CD8-positive, alpha-beta memory T cell (primary cell): ENCODE data around the gene STING1. TPM values are rescaled to one million over a fixed set of nuclear protein-coding genes. Genes with fewer than 3 reads are reported as not detected.
A peak's percentile ranks its signal among the peaks of the same experiment; 100 is the strongest.
"Not testable (repeated sequence)": the region's sequence is repeated elsewhere in the genome, so short reads cannot be mapped to it uniquely, and the experiment has no call there.

Source experiments
- CTCF ChIA-PET: fragments of 350-600 bp; sonication (Branson Sonifier 250); formaldehyde crosslinking; loops from one replicate; lab custom pipeline; 2021; ENCODE audit warnings: antibody characterized with exemption; lab: Charles Lee
- POLR2A ChIA-PET: fragments of 350-600 bp; sonication (Branson Sonifier 250); formaldehyde crosslinking; loops from one replicate; lab custom pipeline; 2021; ENCODE audit warnings: antibody characterized with exemption; lab: Charles Lee
- DNase-seq, 5 donors: peaks; one replicate each; pipeline versions ENCODE4 v3.0.0 to v3.0.0-alpha.2; 2020 to 2022; ENCODE audit warnings: mixed read lengths in 1 of 5
- H3K27ac ChIP-seq: one replicate; pipeline ENCODE4 v1.7.0; 2013; ENCODE audit warnings: low read depth, mild to moderate bottlenecking, low read length, moderate library complexity
- H3K27me3 ChIP-seq: 2 replicates; pipeline ENCODE4 v1.7.0; 2013; ENCODE audit warnings: low read length, mild to moderate bottlenecking; ENCODE audit not compliant: insufficient read depth, poor library complexity, severe bottlenecking
- H3K36me3 ChIP-seq: 2 replicates; pipeline ENCODE4 v1.7.0; 2013; ENCODE audit warnings: mild to moderate bottlenecking, low read length, moderate library complexity; ENCODE audit not compliant: insufficient read depth
- H3K4me1 ChIP-seq: 2 replicates; pipeline ENCODE4 v1.7.0; 2013; ENCODE audit warnings: mild to moderate bottlenecking, low read length, moderate library complexity; ENCODE audit not compliant: insufficient read depth
- H3K4me3 ChIP-seq: 2 replicates; pipeline ENCODE4 v1.7.0; 2013; ENCODE audit warnings: mild to moderate bottlenecking, low read length
- H3K9me3 ChIP-seq: 2 replicates; pipeline ENCODE4 v1.7.0; 2013; ENCODE audit warnings: mild to moderate bottlenecking, low read length
- H3K27ac Mint-ChIP-seq, 8 donors: one replicate each; pipeline ENCODE4 v1.8.0; 2020 to 2021; ENCODE audit warnings: mixed read lengths in 8 of 8, mild to moderate bottlenecking in 6 of 8, inconsistent platforms in 3 of 8, moderate library complexity in 3 of 8
- H3K27me3 Mint-ChIP-seq, 2 donors: one replicate each; pipeline ENCODE4 v1.8.0; 2020 to 2021; ENCODE audit warnings: mixed read lengths in 2 of 2, mild to moderate bottlenecking in 1 of 2, moderate library complexity in 1 of 2
- H3K36me3 Mint-ChIP-seq, 3 donors: one replicate each; pipeline ENCODE4 v1.8.0; 2020 to 2021; ENCODE audit warnings: mixed read lengths in 3 of 3, inconsistent platforms in 1 of 3, mild to moderate bottlenecking in 1 of 3
- H3K4me1 Mint-ChIP-seq, 3 donors: one replicate each; pipeline ENCODE4 v1.8.0; 2020 to 2021; ENCODE audit warnings: mixed read lengths in 3 of 3, inconsistent platforms in 1 of 3, mild to moderate bottlenecking in 1 of 3
- H3K4me3 Mint-ChIP-seq, 7 donors: one replicate each; pipeline ENCODE4 v1.8.0; 2020 to 2021; ENCODE audit warnings: mixed read lengths in 7 of 7, mild to moderate bottlenecking in 6 of 7, moderate library complexity in 4 of 7, inconsistent platforms in 2 of 7
- H3K9me3 Mint-ChIP-seq, 5 donors: one replicate each; pipeline ENCODE4 v1.8.0; 2020 to 2022; ENCODE audit warnings: mixed read lengths in 5 of 5, mild to moderate bottlenecking in 3 of 5, moderate library complexity in 2 of 5, inconsistent platforms in 1 of 5
- polyA plus RNA-seq: library from polyadenylated mRNA; unstranded; fragments of 300-500 nt; fragmentation: Illumina TruSeq; gene quantifications from one replicate; pipeline ENCODE4 v1.2.3, GENCODE V29; 2021
- total RNA-seq, 2 experiments: library from RNA; stranded (reverse); gene quantifications; one replicate each; pipeline ENCODE4 v1.2.3, GENCODE V29; 2021

The STING1 gene
- total and polyA plus RNA-seq, 3 experiments from 2014 or later, result 107 to 116 (median 109) TPM

- POLR2A ChIA-PET, result interaction anchor here (0.6 to 2.3 kb wide), 12 partner anchors 8 to 1016 kb away, joined by 3 to 18 read pairs (median 4); partner anchors contain the start of genes CXXC5, DNAJC18, EGR1 and SMIM33
- Histone ChIP-seq H3K4me1 (peaks cover 52% of the 10 kb centered on the region), H3K9me3 (no peaks in the 10 kb centered on the region), H3K4me3 (peak overlapping the region; percentile 94), H3K27me3 (no peaks in the 10 kb centered on the region), H3K36me3 (peaks cover 24% of the 10 kb centered on the region), H3K27ac (peak overlapping the region; percentile 82)
- peaks cover 0 to 40% (median 4%) of the 10 kb centered on the region in 3 donors for H3K36me3 Mint-ChIP-seq
- no peaks in the 10 kb centered on the region for H3K27me3 Mint-ChIP-seq
- H3K4me1 Mint-ChIP-seq, result peaks cover 28 to 52% (median 49%) of the 10 kb centered on the region in 3 donors
- H3K27ac Mint-ChIP-seq, result peak overlapping the region; percentile 85 to 98 (median 90)
- H3K9me3 Mint-ChIP-seq, result no peaks in the 10 kb centered on the region
- no peak for DNase-seq
- H3K4me3 Mint-ChIP-seq, result peak overlapping the region; percentile 86 to 90 (median 88)
- CTCF ChIA-PET, result interaction anchor here (0.8 to 3.1 kb wide), 12 partner anchors 10 to 188 kb away, joined by 3 to 26 read pairs (median 4); partner anchors contain the start of genes DNAJC18, MATR3 and SMIM33
Observed at GRCh38 chr5:139481580-139482049, 943 bp downstream of the STING1 start.

- Histone ChIP-seq H3K4me1 (peaks cover 56% of the 10 kb centered on the region), H3K27ac (peak overlapping the region; percentile 82), H3K27me3 (no peaks in the 10 kb centered on the region), H3K4me3 (peak overlapping the region; percentile 94), H3K36me3 (peaks cover 27% of the 10 kb centered on the region), H3K9me3 (no peaks in the 10 kb centered on the region)
- H3K36me3 Mint-ChIP-seq, result peaks cover 0 to 42% (median 4%) of the 10 kb centered on the region in 3 donors
- H3K27me3 Mint-ChIP-seq, result no peaks in the 10 kb centered on the region
- DNase-seq, result no peak
- ChIA-PET CTCF (interaction anchor here (1.1 to 3.1 kb wide), 5 partner anchors 10 to 61 kb away, joined by 3 to 26 read pairs (median 7); partner anchors contain the start of gene SMIM33), POLR2A (interaction anchor here (0.6 to 2.3 kb wide), 8 partner anchors 10 to 1016 kb away, joined by 3 to 18 read pairs (median 4); partner anchors contain the start of genes CXXC5, DNAJC18, EGR1 and SMIM33)
- peak overlapping the region; percentile 75 to 97 (median 88) for H3K27ac Mint-ChIP-seq
- H3K4me1 Mint-ChIP-seq, result peaks cover 30 to 55% (median 52%) of the 10 kb centered on the region in 3 donors
- no peaks in the 10 kb centered on the region for H3K9me3 Mint-ChIP-seq
- H3K4me3 Mint-ChIP-seq, result peak overlapping the region; percentile 86 to 90 (median 88)
Observed at GRCh38 chr5:139481122-139481533, 1.4 kb downstream of the STING1 start.

DNA sequence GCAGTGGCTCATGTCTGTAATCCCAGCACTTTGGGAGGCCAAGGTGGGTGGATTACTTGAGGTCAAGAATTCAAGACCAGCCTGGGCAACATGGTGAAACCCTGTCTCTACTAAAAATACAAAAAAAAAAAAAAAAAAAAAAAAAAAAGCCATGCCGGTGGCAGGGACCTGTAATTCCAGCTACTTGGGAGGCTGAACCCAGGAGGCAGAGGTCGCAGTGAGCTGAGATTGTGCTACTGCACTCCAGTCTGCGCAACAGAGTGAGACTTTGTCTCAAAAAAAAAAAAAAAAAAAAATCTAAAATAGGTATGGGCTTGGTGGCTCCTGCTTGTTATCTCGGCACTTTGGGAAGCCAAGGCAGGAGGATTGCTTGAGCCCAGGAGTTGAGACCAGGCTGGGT, 2.8 kb downstream of the STING1 start:
- not testable (repeated sequence) for H3K9me3 Mint-ChIP-seq, H3K27ac ChIP-seq

DNA sequence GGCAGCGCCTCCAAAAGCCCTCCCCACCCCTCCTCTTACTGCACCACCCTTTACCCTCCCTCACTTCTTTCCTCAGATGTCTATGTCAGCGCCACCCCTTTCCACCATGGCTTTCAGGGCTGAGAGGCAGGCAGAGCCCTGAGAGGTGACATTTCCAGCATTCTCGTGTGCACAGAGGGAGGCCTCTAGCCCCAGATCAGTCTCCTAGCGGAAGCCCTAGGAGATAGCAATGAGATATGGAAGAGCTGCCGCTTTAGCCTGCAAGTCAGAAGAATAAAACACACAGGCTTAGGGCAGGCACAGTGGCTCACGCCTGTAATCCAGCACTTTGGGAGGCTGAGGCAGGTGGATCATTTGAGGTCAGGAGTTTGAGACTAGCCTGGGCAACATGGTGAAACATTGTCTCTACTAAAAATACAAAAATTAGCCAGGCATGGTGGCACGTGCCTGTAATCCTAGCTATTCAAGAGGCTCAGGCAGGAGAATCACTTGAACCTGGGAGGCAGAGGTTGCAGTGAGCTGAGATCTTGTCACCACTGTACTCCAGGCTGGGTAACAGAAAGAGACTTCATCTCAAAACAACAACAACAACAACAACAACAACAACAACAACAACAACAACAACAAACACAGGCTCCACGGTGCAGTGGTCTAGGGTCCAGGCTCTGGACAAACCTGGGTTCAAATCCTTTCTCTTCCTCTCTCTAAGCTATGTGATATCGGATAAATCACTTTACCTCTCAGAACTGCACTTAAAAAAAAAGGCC, 3.7 kb downstream of the STING1 start:
- Mint-ChIP-seq H3K4me1 (peaks cover 48 to 77% (median 69%) of the 10 kb centered on the region in 3 donors), H3K4me3 (peak overlapping the region in 5 of 7 donors; percentile 7 to 57 (median 41)), H3K27ac (peak overlapping the region; percentile 22 to 82 (median 60)), H3K36me3 (peaks cover 0 to 56% (median 9%) of the 10 kb centered on the region in 3 donors)
- DNase-seq, H3K9me3 ChIP-seq, H3K27me3 ChIP-seq, H3K4me3 ChIP-seq, H3K27me3 Mint-ChIP-seq, H3K9me3 Mint-ChIP-seq: not testable (repeated sequence)
- H3K4me1 ChIP-seq, result peaks cover 79% of the 10 kb centered on the region
- peaks cover 34% of the 10 kb centered on the region for H3K36me3 ChIP-seq
- POLR2A ChIA-PET, result interaction anchor here (0.6 to 1.1 kb wide), 3 partner anchors 11 to 36 kb away, joined by 3 to 4 read pairs (median 3); no protein-coding TSS in a partner anchor
- H3K27ac ChIP-seq, result peak overlapping the region; percentile 15
- CTCF ChIA-PET, result interaction anchor here (0.9 to 2.1 kb wide), 4 partner anchors 8 to 56 kb away, joined by 3 to 7 read pairs (median 4); partner anchors contain the start of gene SMIM33

More for the DNA sequence above, 2.8 kb downstream of the STING1 start:
- not testable (repeated sequence) for H3K27me3 ChIP-seq, H3K4me3 Mint-ChIP-seq, H3K4me3 ChIP-seq, H3K27me3 Mint-ChIP-seq, H3K27ac Mint-ChIP-seq, DNase-seq, H3K9me3 ChIP-seq
- H3K4me1 Mint-ChIP-seq, result peaks cover 42 to 69% (median 61%) of the 10 kb centered on the region in 3 donors
- ChIA-PET POLR2A (interaction anchor here (1.1 kb wide), 1 partner anchor 10 kb away, joined by 3 read pairs; no protein-coding TSS in a partner anchor), CTCF (interaction anchor here (0.7 to 2.1 kb wide), 3 partner anchors 35 to 200 kb away, joined by 3 to 7 read pairs (median 4); no protein-coding TSS in a partner anchor)
- peaks cover 34% of the 10 kb centered on the region for H3K36me3 ChIP-seq
- peaks cover 0 to 55% (median 9%) of the 10 kb centered on the region in 3 donors for H3K36me3 Mint-ChIP-seq
- peaks cover 70% of the 10 kb centered on the region for H3K4me1 ChIP-seq

GRCh38 chr5:139475865-139476617, 6.5 kb downstream of the STING1 start:
- Mint-ChIP-seq H3K4me1 (peaks cover 58 to 85% (median 80%) of the 10 kb centered on the region in 3 donors), H3K4me3 (peak overlapping the region in 4 of 7 donors; percentile 14 to 69 (median 66)), H3K9me3 (no peaks in the 10 kb centered on the region), H3K27me3 (no peaks in the 10 kb centered on the region), H3K36me3 (peaks cover 0 to 52% (median 9%) of the 10 kb centered on the region in 3 donors), H3K27ac (peak overlapping the region; percentile 48 to 89 (median 83))
- Histone ChIP-seq H3K4me1 (peaks cover 88% of the 10 kb centered on the region), H3K27me3 (no peaks in the 10 kb centered on the region), H3K27ac (peak overlapping the region; percentile 14), H3K9me3 (no peaks in the 10 kb centered on the region), H3K36me3 (peaks cover 34% of the 10 kb centered on the region), H3K4me3 (no peak overlapping the region)
- POLR2A ChIA-PET, result interaction anchor here (0.6 kb wide), 1 partner anchor 39 kb away, joined by 3 read pairs; no protein-coding TSS in a partner anchor
- DNase-seq, result no peak
- CTCF ChIA-PET, result interaction anchor here (1.1 kb wide), 2 partner anchors 37 to 44 kb away, joined by 3 read pairs; partner anchors contain the start of gene DNAJC18

DNA sequence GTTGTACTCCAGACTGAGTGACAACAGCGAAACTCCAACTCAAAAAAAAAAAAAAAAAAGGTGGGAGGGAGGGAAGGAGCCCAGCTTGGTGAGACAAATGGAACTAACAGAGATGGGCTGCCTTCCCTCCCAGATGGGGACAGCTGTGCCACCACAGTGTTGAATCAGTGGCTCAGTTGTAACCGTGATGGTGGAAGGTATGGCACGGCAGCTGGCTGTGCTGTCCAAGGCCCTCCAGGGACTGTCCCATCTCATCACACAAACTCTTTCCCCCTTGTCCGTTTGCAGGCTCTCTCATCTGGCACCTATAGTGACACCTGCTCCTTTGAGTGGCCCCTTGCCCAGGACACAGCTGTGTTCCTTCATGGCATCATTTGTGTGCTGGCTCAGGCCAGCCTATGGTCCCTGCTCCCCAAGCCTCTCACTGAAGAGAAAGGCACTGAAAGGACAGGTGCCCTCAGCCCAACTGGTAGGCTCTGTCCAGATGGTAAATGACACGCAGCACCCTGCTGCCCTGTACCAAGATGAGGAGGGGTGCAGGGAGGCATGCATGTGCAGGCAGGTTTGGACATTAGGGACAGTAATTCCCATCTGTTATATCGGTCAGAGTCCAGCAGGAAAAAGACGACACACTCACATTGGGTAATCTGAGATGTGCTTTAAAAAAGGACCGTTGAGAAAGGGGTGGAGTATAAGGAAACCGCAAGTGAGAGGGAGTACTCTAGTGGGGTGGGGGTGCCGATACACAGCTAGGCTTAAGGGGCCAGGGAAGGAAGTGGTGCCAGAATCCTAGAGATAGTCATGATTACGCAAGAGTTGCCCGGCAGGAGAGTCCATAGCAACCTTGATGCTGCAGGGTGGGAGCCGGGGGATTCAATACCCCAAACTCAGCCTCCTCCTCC, 7.4 kb downstream of the STING1 start:
- H3K9me3 Mint-ChIP-seq, result no peaks in the 10 kb centered on the region
- H3K4me1 ChIP-seq, result peaks cover 86% of the 10 kb centered on the region
- no peaks in the 10 kb centered on the region for H3K27me3 ChIP-seq
- ChIA-PET POLR2A (no interaction called here), CTCF (interaction anchor here (1.1 to 1.2 kb wide), 2 partner anchors 43 to 53 kb away, joined by 3 read pairs; no protein-coding TSS in a partner anchor)
- peaks cover 61 to 85% (median 80%) of the 10 kb centered on the region in 3 donors for H3K4me1 Mint-ChIP-seq
- peak overlapping the region; percentile 11 to 69 (median 60) for H3K4me3 Mint-ChIP-seq
- H3K27ac ChIP-seq, result peak overlapping the region; percentile 21
- peak overlapping the region; percentile 48 to 89 (median 84) for H3K27ac Mint-ChIP-seq
- peak in 2 of 5 donors; percentile 13 to 27 for DNase-seq
- H3K36me3 Mint-ChIP-seq, result peaks cover 0 to 44% (median 7%) of the 10 kb centered on the region in 3 donors
- peaks cover 27% of the 10 kb centered on the region for H3K36me3 ChIP-seq
- peak overlapping the region; percentile 46 for H3K4me3 ChIP-seq
- H3K27me3 Mint-ChIP-seq, result no peaks in the 10 kb centered on the region
- H3K9me3 ChIP-seq, result no peaks in the 10 kb centered on the region
